Endothelial cell of umbilical vein (primary cell): ENCODE data around the gene RPL31. TPM values are rescaled to one million over a fixed set of nuclear protein-coding genes. Genes with fewer than 3 reads are reported as not detected.

Experiments
- BruUV-seq: library from RNA; stranded (reverse); fragments of 400-500 nt; replicated peaks from 2 replicates; lab custom pipeline; 2021; lab: Mats Ljungman, UMichigan
- CTCF ChIA-PET: fragments of 300-600, 350-600 bp; sonication (Branson Sonifier 250); formaldehyde crosslinking; loops from one replicate; lab custom pipeline; 2021; ENCODE audit warnings: antibody characterized with exemption, inconsistent platforms; lab: Charles Lee
- POLR2A ChIA-PET: fragments of 300-600, 350-600 bp; sonication (Branson Sonifier 250); formaldehyde crosslinking; loops from one replicate; lab custom pipeline; 2021; ENCODE audit warnings: antibody characterized with exemption, inconsistent platforms; lab: Charles Lee
- DNase-seq: peaks from one replicate; pipeline ENCODE4 v3.0.0-alpha.2; 2011; ENCODE audit warnings: low read depth, low spot score
- FAIRE-seq: peaks from 2 replicates; lab custom pipeline; 2011; peaks lifted over from hg19 to GRCh38; lab: Jason Lieb, UNC
- H2AFZ ChIP-seq: 2 replicates; pipeline ENCODE4 v1.6.0; 2012; ENCODE audit warnings: low read depth, low read length, control low read depth, inconsistent platforms
- H3K27ac ChIP-seq: 2 replicates; pipeline ENCODE4 v1.5.1; 2011; ENCODE audit warnings: low read depth, mild to moderate bottlenecking, control low read depth, low read length, moderate library complexity; ENCODE audit not compliant: insufficient read depth
- H3K27me3 ChIP-seq, 2 experiments: 2 replicates each; pipeline versions ENCODE4 v1.6.0 to v1.6.1; 2011; ENCODE audit warnings: low read length in 2 of 2, mixed read lengths in 1 of 2; ENCODE audit not compliant: control insufficient read depth in 2 of 2, insufficient read depth in 2 of 2
- H3K36me3 ChIP-seq, 2 experiments: 2 replicates in 1 of 2; 3 replicates in 1 of 2; pipeline ENCODE4 v1.5.1; 2011; ENCODE audit warnings: low read length in 2 of 2, mild to moderate bottlenecking in 1 of 2, moderate library complexity in 1 of 2; ENCODE audit not compliant: control insufficient read depth in 2 of 2, insufficient read depth in 2 of 2; ENCODE audit errors: extremely low read depth in 1 of 2
- H3K4me1 ChIP-seq: 3 replicates; pipeline ENCODE4 v1.5.1; 2011; ENCODE audit warnings: mild to moderate bottlenecking, low read length; ENCODE audit not compliant: control insufficient read depth, insufficient read depth; ENCODE audit errors: extremely low read depth
- H3K4me2 ChIP-seq: 2 replicates; pipeline ENCODE4 v1.6.1; 2011; ENCODE audit warnings: low read length, control low read depth, mixed read lengths; ENCODE audit not compliant: insufficient read depth
- H3K4me3 ChIP-seq, 3 experiments: fragments of 200-600 bp in 1 of 3; sonication (generic), shearing (Covaris generic) in 1 of 3; replicated peaks in 1 of 3; 2 replicates each; pipeline ENCODE4 v1.5.1; 2011 to 2016; ENCODE audit warnings: control low read depth in 3 of 3, low read length in 3 of 3, mild to moderate bottlenecking in 2 of 3, inconsistent platforms in 1 of 3, low read depth in 1 of 3, moderate library complexity in 1 of 3; ENCODE audit not compliant: insufficient read depth in 1 of 3
- H3K79me2 ChIP-seq: 2 replicates; pipeline ENCODE4 v1.6.0; 2012; ENCODE audit warnings: low read length, inconsistent platforms; ENCODE audit not compliant: control insufficient read depth, insufficient read depth
- H3K9ac ChIP-seq: replicated peaks from 2 replicates; pipeline ENCODE3; 2011; ENCODE audit warnings: low read length, control low read depth; ENCODE audit not compliant: insufficient read depth; ENCODE audit errors: extremely low read depth
- H3K9me1 ChIP-seq: replicated peaks from 3 replicates; pipeline ENCODE4 v1.6.0; 2011; ENCODE audit warnings: mild to moderate bottlenecking, low read length; ENCODE audit not compliant: control insufficient read depth, insufficient read depth; ENCODE audit errors: extremely low read depth
- H3K9me3 ChIP-seq: replicated peaks from 2 replicates; pipeline ENCODE4 v1.5.1; 2012; ENCODE audit warnings: low read length, inconsistent platforms; ENCODE audit not compliant: control insufficient read depth, insufficient read depth
- H4K20me1 ChIP-seq: replicated peaks from 2 replicates; pipeline ENCODE3; 2011; ENCODE audit warnings: mild to moderate bottlenecking, low read length; ENCODE audit not compliant: control insufficient read depth, insufficient read depth; ENCODE audit errors: extremely low read depth
- EZH2 ChIP-seq: IDR thresholded peaks from 2 replicates; pipeline ENCODE4 v1.6.1; 2012; ENCODE audit warnings: borderline replicate concordance, low read depth, mild to moderate bottlenecking, moderate library complexity, low read length, inconsistent platforms; ENCODE audit not compliant: severe bottlenecking
- GATA2 ChIP-seq: IDR thresholded peaks from 2 replicates; pipeline ENCODE4 v1.7.0; 2011; ENCODE audit warnings: low read depth, mild to moderate bottlenecking, moderate library complexity, mixed read lengths, low read length; ENCODE audit not compliant: insufficient read length, insufficient read depth
- JUN ChIP-seq: IDR thresholded peaks from 2 replicates; pipeline ENCODE4 v1.6.1; 2011; ENCODE audit warnings: borderline replicate concordance, low read depth; ENCODE audit not compliant: insufficient read length, insufficient read depth
- MAX ChIP-seq: IDR thresholded peaks from 2 replicates; pipeline ENCODE4 v1.6.1; 2011; ENCODE audit not compliant: insufficient read depth, insufficient read length
- MYC ChIP-seq: IDR thresholded peaks from one replicate; pipeline ENCODE4 v1.6.1; 2011; ENCODE audit warnings: mild to moderate bottlenecking, low read depth, low read length
- POLR2A ChIP-seq: IDR thresholded peaks from 2 replicates; pipeline ENCODE4 v1.6.1; 2012; ENCODE audit warnings: low read depth, mild to moderate bottlenecking, control low read depth, low read length
- dilution Hi-C: fragments of 300-500 bp; cut with MboI; formaldehyde crosslinking; loops from one replicate; pipeline ENCODE4 v1.15.0; 2019; ENCODE audit warnings: low sequenced_read_pairs; ENCODE audit not compliant: extremely low pct_ligation_motif_present
- intact Hi-C: fragments of 100-400 bp; cut with micrococcal nuclease; formaldehyde crosslinking; loops from one replicate; pipeline ENCODE4 v1.10.0; 2022
- polyA plus RNA-seq, 4 experiments: library from polyadenylated mRNA; depleted of rRNA in 3 of 4; stranded (reverse) in 3 of 4; unstranded in 1 of 4; fragments of >200 nt; gene quantifications; 2 replicates each; pipeline versions ENCODE4 v1.2.1 to v1.2.3, GENCODE V29; 2011 to 2012; ENCODE audit warnings: missing spikeins in 1 of 4
- total RNA-seq: library from RNA; stranded (reverse); gene quantifications from 2 replicates; pipeline ENCODE4 v1.2.3, GENCODE V29; 2021

The RPL31 gene
- total and polyA plus RNA-seq, 2 donors (not counting 3 experiments of a cell fraction or from before 2014, with no cell fraction given) = 1,137 to 1,355 TPM

- no peaks in the 10 kb centered on the region for H3K79me2 ChIP-seq
- no peaks in the 10 kb centered on the region for H3K9me1 ChIP-seq
- no peak overlapping the region for H3K4me3 ChIP-seq
- intact Hi-C loops (no loop called here), dilution Hi-C loops (no loop called here)
- peaks cover 0 to 12% of the 10 kb centered on the region in 2 experiments for H3K36me3 ChIP-seq
- no peak overlapping the region for H3K9ac ChIP-seq
- no peak overlapping the region for H3K27ac ChIP-seq
- POLR2A ChIA-PET = no interaction called here
- TF ChIP-seq MYC (no peak), EZH2 (no peak), MAX (no peak), GATA2 (no peak), POLR2A (no peak)
- no TSS peak for BruUV-seq
- H2AFZ ChIP-seq = no peak overlapping the region
- DNase-seq (no peak), FAIRE-seq (no peak)
- H3K4me1 ChIP-seq = no peaks in the 10 kb centered on the region
- no peaks in the 10 kb centered on the region for H3K27me3 ChIP-seq
- H4K20me1 ChIP-seq = no peaks in the 10 kb centered on the region
- CTCF ChIA-PET = no interaction called here
- no peaks in the 10 kb centered on the region for H3K9me3 ChIP-seq
- no peak overlapping the region for H3K4me2 ChIP-seq
These were observed 48.6 kb upstream of the RPL31 start for GRCh38 chr2:100953406-100954043.

- Histone ChIP-seq H3K27me3 (no peaks in the 10 kb centered on the region), H3K4me2 (no peak overlapping the region), H3K4me1 (peaks cover 4% of the 10 kb centered on the region), H3K9me1 (no peaks in the 10 kb centered on the region), H3K4me3 (no peak overlapping the region), H2AFZ (no peak overlapping the region), H4K20me1 (no peaks in the 10 kb centered on the region), H3K27ac (no peak overlapping the region), H3K36me3 (peaks cover 0 to 12% of the 10 kb centered on the region in 2 experiments), H3K79me2 (no peaks in the 10 kb centered on the region), H3K9me3 (no peaks in the 10 kb centered on the region), H3K9ac (no peak overlapping the region)
- ChIA-PET POLR2A (interaction anchor here (0.6 kb wide), 1 partner anchor 45 kb away, joined by 3 read pairs; no protein-coding TSS in a partner anchor), CTCF (no interaction called here)
- FAIRE-seq = no peak
- no TSS peak for BruUV-seq
- dilution Hi-C loops (no loop called here), intact Hi-C loops (no loop called here)
- DNase-seq = no peak
- TF ChIP-seq MYC (no peak), JUN (no peak), GATA2 (no peak)
These were observed 48.1 kb upstream of the RPL31 start for GRCh38 chr2:100954044-100954420.
